Pancreas (tissue), 10 donors: Measurements from ENCODE around the gene CHD2. TPM values are rescaled to one million over a fixed set of nuclear protein-coding genes. Genes with fewer than 3 reads are reported as not detected.

Source experiments
- ATAC-seq, 4 donors: fragments of 200-7000 bp; cut with Tn5 transposase; one replicate each; pipeline versions ENCODE4 v1.8.0 to v1.9.1; 2020; ENCODE audit warnings: mild to moderate bottlenecking in 4 of 4, moderate library complexity in 4 of 4
- DNase-seq, 6 donors: peaks; one replicate each; pipeline ENCODE4 v3.0.0-alpha.2; 2020
- FAIRE-seq: peaks from 2 replicates; lab custom pipeline; 2012; peaks lifted over from hg19 to GRCh38; lab: Jason Lieb, UNC
- H3K27ac ChIP-seq, 4 donors: fragments of 200-600 bp; sonication (generic); 1 replicate in 3 of 4; 2 replicates in 1 of 4; pipeline versions ENCODE4 v1.5.0 to v1.8.0; 2020
- H3K27me3 ChIP-seq, 4 donors: fragments of 200-600 bp; one replicate each; pipeline ENCODE4 v1.8.0; 2021
- H3K36me3 ChIP-seq, 3 donors: fragments of 200-600 bp; sonication (generic) in 1 of 3; one replicate each; pipeline versions ENCODE4 v1.5.0 to v1.8.0; 2020 to 2021
- H3K4me1 ChIP-seq, 3 donors: fragments of 200-600 bp; one replicate each; pipeline ENCODE4 v1.8.0; 2021
- H3K4me3 ChIP-seq, 4 donors: fragments of 200-600 bp; sonication (generic) in 2 of 4; one replicate each; pipeline versions ENCODE4 v1.5.0 to v1.8.0; 2020 to 2021
- H3K9me3 ChIP-seq, 4 donors: fragments of 200-600 bp; one replicate each; pipeline ENCODE4 v1.8.0; 2021
- WGBS, 2 donors: extraction: QIAGEN DNeasy Blood & Tissue Kit; methylation state at CpG; one replicate each; pipeline ENCODE4 v1.1.7; 2013; 5-methylcytosine and 5-hydroxymethylcytosine counted together
- intact Hi-C, 3 donors: fragments of 100-400 bp; cut with DNase I; formaldehyde crosslinking; loops; one replicate each; pipeline versions ENCODE4 v1.11.1 to v1.14.2; 2022
- polyA plus RNA-seq, 2 donors: library from polyadenylated mRNA; stranded (reverse); fragments of 200-250 nt; gene quantifications; one replicate each; pipeline ENCODE4 v1.2.3, GENCODE V29; 2013
- total RNA-seq, 6 donors: library from RNA; stranded (reverse); fragmentation: NEBNext Ultra II Directional in 4 of 6; extraction: Animal tissue kit (Norgen Biotek cat#: 25700) in 4 of 6; gene quantifications; one replicate each; pipeline versions ENCODE4 v1.2.1 to v1.2.4, GENCODE V29; 2021 to 2023
- TF ChIP-seq, protein P1 (sequence below), 4 donors: fragments of 200-600 bp; sonication (generic) in 3 of 4; IDR thresholded peaks; one replicate each; pipeline versions ENCODE4 v1.5.0 to v1.8.0; 2021; ENCODE audit warnings: antibody characterized with exemption in 4 of 4
- donor health status: healthy with polysubstance abuse.
- donor health status: DM: no; HTN: no; CAD: no; lungs with moderate emphysema.
- donor health status: DM: no; HTN: no; CAD: no.
- donor health status: control.
- donor health status: control.
- donor health status: Bipolar disorder and iron deficiency.
- donor health status: DM: yes; HTN: yes; CAD: no.
- donor health status: DM: no; HTN: no; CAD: no.
- donor health status: DM: no; HTN: no; CAD: no.
- donor health status: DM: yes; HTN: yes; CAD: no.

Gene CHD2
- total and polyA plus RNA-seq, 8 donors, result 27.7 to 86.3 (median 44.0) TPM

DNA sequence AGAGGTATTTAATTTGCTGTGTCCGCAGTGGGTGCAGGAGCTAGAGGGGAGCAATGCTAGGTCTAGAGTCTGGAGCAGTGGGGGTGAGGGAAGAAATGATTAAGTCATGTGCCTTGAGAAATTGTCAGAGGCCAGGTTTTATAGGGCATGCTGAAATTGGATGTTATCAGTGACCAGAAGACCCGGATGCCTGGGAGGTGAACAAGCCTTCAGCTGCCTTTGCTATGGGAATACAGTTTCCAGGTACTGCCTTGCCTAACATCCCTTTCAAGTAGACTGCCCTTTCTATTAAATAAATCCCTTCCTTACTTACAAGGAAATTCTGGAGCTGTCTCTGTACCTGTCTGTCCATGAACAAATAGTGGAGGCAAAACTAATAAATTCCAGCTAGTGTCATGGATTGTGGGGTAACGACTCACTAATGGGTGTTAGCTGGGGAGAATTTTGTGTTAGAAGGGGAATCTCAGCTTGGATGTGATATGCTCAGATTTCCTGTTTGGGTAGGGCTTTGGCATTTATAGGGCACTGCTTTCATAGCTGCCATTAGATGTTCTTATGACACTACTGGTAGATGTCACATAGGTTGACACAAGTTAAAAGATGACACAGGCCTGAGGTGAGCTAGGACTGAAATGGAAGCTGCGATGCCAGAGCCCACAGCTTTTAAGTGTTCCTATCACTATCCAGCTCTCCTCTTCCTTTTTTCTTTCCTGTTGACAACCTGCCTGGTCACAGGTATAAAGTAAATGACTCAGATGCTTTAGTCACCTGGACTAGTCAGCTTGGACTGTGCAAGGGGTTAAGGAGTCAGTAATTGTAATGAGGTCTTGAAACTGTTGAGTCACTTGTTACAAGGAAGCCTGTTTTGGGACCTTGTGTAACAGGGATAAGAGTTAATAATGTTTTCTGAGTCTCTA, 21.3 kb downstream of the CHD2 start:
- H3K27me3 ChIP-seq, result no peaks in the 10 kb centered on the region
- no peak for FAIRE-seq
- H3K4me3 ChIP-seq, result no peak overlapping the region
- TF ChIP-seq, protein P1, sequence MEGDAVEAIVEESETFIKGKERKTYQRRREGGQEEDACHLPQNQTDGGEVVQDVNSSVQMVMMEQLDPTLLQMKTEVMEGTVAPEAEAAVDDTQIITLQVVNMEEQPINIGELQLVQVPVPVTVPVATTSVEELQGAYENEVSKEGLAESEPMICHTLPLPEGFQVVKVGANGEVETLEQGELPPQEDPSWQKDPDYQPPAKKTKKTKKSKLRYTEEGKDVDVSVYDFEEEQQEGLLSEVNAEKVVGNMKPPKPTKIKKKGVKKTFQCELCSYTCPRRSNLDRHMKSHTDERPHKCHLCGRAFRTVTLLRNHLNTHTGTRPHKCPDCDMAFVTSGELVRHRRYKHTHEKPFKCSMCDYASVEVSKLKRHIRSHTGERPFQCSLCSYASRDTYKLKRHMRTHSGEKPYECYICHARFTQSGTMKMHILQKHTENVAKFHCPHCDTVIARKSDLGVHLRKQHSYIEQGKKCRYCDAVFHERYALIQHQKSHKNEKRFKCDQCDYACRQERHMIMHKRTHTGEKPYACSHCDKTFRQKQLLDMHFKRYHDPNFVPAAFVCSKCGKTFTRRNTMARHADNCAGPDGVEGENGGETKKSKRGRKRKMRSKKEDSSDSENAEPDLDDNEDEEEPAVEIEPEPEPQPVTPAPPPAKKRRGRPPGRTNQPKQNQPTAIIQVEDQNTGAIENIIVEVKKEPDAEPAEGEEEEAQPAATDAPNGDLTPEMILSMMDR (IDR thresholded peaks at IDR 0.05), result no peak
- DNase-seq, result peak in 1 of 6 donors; percentile 33
- peak overlapping the region; percentile 23 to 92 (median 56) for H3K27ac ChIP-seq
- intact Hi-C loops, result no loop called here
- WGBS, 2 donors, result 65 to 66% methylated on average over 4 of the region's 4 CpGs
- peaks cover 0 to 13% (median 0%) of the 10 kb centered on the region in 3 donors for H3K36me3 ChIP-seq
- ATAC-seq, result peak; percentile 59 to 80 (median 70)
- no peaks in the 10 kb centered on the region for H3K9me3 ChIP-seq
- H3K4me1 ChIP-seq, result peaks cover 25 to 62% (median 61%) of the 10 kb centered on the region in 3 donors

DNA sequence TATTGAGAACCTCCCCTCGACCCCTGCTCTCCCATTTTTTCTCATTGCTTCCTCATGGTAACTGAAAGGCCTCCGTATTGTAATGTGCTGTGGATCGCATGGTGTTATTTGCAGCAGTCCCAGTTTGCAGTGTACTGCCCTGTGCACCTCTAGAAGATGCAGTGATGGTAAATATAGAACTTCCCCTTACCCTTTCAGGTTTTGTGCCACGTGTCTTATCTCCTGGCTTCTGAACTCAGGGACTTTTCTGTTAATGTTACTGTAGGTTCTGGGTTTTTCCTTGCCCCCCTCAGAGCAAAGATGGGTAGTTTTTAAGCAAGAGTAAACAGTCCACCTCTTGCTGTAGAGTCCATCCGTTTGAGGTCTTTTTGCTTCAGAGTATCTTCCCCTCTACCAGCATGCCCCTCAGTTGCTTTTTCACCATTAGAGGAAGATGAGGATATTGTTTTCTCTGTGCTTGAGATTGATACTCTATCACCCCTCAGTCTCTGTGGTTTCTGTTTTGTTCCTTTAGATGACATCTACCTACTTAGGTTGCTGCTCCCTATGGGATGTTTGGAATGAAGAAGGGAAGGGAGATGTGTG, 22.4 kb downstream of the CHD2 start:
- intact Hi-C loops, result no loop called here
- Histone ChIP-seq H3K4me3 (no peak overlapping the region), H3K27me3 (no peaks in the 10 kb centered on the region), H3K27ac (peak overlapping the region; percentile 23 to 92 (median 56)), H3K4me1 (peaks cover 25 to 52% (median 52%) of the 10 kb centered on the region in 3 donors), H3K9me3 (no peaks in the 10 kb centered on the region), H3K36me3 (peaks cover 0 to 18% (median under 1%) of the 10 kb centered on the region in 3 donors)
- DNase-seq (no peak), FAIRE-seq (no peak), ATAC-seq (peak; percentile 8 to 18 (median 12))
- TF ChIP-seq, protein P1 (IDR thresholded peaks at IDR 0.05), result no peak
- 38 to 46% methylated on average over 5 of the region's 5 CpGs for WGBS, 2 donors

DNA sequence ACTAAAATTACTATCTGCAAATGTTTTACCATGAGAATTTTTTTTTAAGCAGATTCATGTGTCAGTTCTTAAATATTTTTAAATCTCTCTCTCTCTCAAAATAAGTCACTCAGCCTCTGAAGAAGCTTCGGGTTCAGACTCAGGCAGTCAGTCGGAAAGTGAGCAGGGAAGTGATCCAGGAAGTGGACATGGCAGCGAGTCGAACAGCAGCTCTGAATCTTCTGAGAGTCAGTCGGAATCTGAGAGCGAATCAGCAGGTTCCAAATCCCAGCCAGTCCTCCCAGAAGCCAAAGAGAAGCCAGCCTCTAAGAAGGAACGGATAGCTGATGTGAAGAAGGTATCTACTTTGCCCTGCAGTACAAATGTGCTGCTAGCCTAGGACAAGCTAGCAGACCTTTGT, 24.1 kb downstream of the CHD2 start:
- 83 to 84% methylated on average over 7 of the region's 7 CpGs for WGBS, 2 donors
- Histone ChIP-seq H3K4me1 (peaks cover 21 to 44% (median 41%) of the 10 kb centered on the region in 3 donors), H3K4me3 (no peak overlapping the region), H3K27ac (no peak overlapping the region), H3K9me3 (no peaks in the 10 kb centered on the region), H3K27me3 (no peaks in the 10 kb centered on the region), H3K36me3 (peaks cover 0 to 33% (median 3%) of the 10 kb centered on the region in 3 donors)
- intact Hi-C loops, result no loop called here
- FAIRE-seq (no peak), ATAC-seq (no peak), DNase-seq (no peak)
- TF ChIP-seq, protein P1 (IDR thresholded peaks at IDR 0.05), result no peak

DNA sequence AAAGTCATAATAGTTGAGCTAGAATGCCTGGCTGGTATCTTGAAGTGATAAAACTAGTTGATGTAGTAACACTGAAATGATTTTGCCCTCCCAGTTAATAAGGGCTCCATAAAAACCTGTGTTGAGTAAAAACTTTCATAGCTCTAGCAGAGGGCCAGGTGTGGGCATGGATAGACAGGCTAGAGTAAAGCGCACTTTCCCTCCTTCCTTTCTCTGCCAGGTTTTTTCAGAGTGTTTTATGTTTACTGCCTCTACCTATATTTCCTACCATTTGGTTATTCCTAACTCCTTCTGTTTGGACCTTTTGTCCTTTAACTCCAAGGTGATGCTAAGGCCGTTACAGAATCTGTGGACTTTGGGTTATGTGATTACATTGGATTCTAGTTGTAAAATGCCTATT, 25.3 kb downstream of the CHD2 start:
- ATAC-seq (no peak), FAIRE-seq (no peak), DNase-seq (no peak)
- no peaks in the 10 kb centered on the region for H3K27me3 ChIP-seq
- intact Hi-C loops, result no loop called here
- H3K9me3 ChIP-seq, result no peaks in the 10 kb centered on the region
- no peak overlapping the region for H3K27ac ChIP-seq
- no peak overlapping the region for H3K4me3 ChIP-seq
- peaks cover 23 to 45% (median 45%) of the 10 kb centered on the region in 3 donors for H3K4me1 ChIP-seq
- peaks cover 0 to 33% (median 3%) of the 10 kb centered on the region in 3 donors for H3K36me3 ChIP-seq
- TF ChIP-seq, protein P1 (IDR thresholded peaks at IDR 0.05), result no peak
- 85 to 90% methylated on average over 2 of the region's 2 CpGs for WGBS, 2 donors
